H1 (cell line): ENCODE results near the gene SRPK3. TPM values are rescaled to one million over a fixed set of nuclear protein-coding genes. Genes with fewer than 3 reads are reported as not detected.

Experiments
- CTCF ChIA-PET: fragments of 300-600 bp; sonication (Branson Sonifier 250); formaldehyde crosslinking; loops from one replicate; lab custom pipeline; 2021; ENCODE audit not compliant: partially characterized antibody; lab: Charles Lee
- POLR2A ChIA-PET: fragments of 300-600 bp; sonication (Branson Sonifier 250); formaldehyde crosslinking; loops from one replicate; lab custom pipeline; 2021; ENCODE audit warnings: inconsistent platforms; ENCODE audit not compliant: partially characterized antibody; lab: Charles Lee
- DNase-seq, 2 experiments: peaks; one replicate each; pipeline versions ENCODE4 v3.0.0 to v3.0.0-alpha.2; 2010 to 2022; ENCODE audit warnings: low spot score in 2 of 2, low read depth in 1 of 2, mixed read lengths in 1 of 2
- FAIRE-seq: peaks from 2 replicates; lab custom pipeline; 2011; peaks lifted over from hg19 to GRCh38; lab: Jason Lieb, UNC
- H2AFZ ChIP-seq: 2 replicates; pipeline ENCODE4 v1.8.1; 2012; ENCODE audit warnings: low read length, inconsistent platforms
- H2AK5ac ChIP-seq: 2 replicates; pipeline ENCODE4 v1.6.1; 2013; ENCODE audit warnings: low read depth, low read length
- H2BK120ac ChIP-seq: replicated peaks from 2 replicates; pipeline ENCODE3; 2013; ENCODE audit warnings: low read depth, low read length, inconsistent platforms
- H2BK12ac ChIP-seq: 2 replicates; pipeline ENCODE4 v1.6.1; 2013; ENCODE audit warnings: low read depth, low read length
- H2BK15ac ChIP-seq: 2 replicates; pipeline ENCODE4 v1.6.1; 2013; ENCODE audit warnings: low read length
- H2BK20ac ChIP-seq: 2 replicates; pipeline ENCODE4 v1.6.1; 2013; ENCODE audit warnings: low read length
- H2BK5ac ChIP-seq: 2 replicates; pipeline ENCODE4 v1.6.1; 2013; ENCODE audit warnings: low read depth, low read length
- H3K14ac ChIP-seq: 2 replicates; pipeline ENCODE4 v1.6.1; 2013; ENCODE audit warnings: inconsistent platforms; ENCODE audit not compliant: insufficient read length
- H3K18ac ChIP-seq: 2 replicates; pipeline ENCODE4 v1.6.1; 2013; ENCODE audit warnings: low read length; ENCODE audit errors: extremely low read depth
- H3K23ac ChIP-seq: 2 replicates; pipeline ENCODE4 v1.6.1; 2013; ENCODE audit warnings: inconsistent platforms; ENCODE audit not compliant: insufficient read length
- H3K23me2 ChIP-seq: 2 replicates; pipeline ENCODE4 v1.6.1; 2013; ENCODE audit warnings: low read depth, low read length
- H3K27ac ChIP-seq: 2 replicates; pipeline ENCODE4 v1.6.1; 2011; ENCODE audit warnings: low read depth, low read length, inconsistent platforms
- H3K27me3 ChIP-seq, 4 experiments: replicated peaks in 1 of 4; 1 replicate in 1 of 4; 2 replicates in 3 of 4; pipeline versions ENCODE4 v1.6.1 to v1.8.1; 2011 to 2013; ENCODE audit warnings: low read length in 3 of 4, mild to moderate bottlenecking in 3 of 4, inconsistent platforms in 2 of 4, mixed read lengths in 2 of 4, moderate library complexity in 1 of 4; ENCODE audit not compliant: control insufficient read depth in 3 of 4, insufficient read depth in 3 of 4; ENCODE audit errors: extremely low read depth in 1 of 4
- H3K36me3 ChIP-seq, 4 experiments: 2 replicates each; pipeline versions ENCODE4 v1.6.1 to v1.8.1; 2011 to 2013; ENCODE audit warnings: mild to moderate bottlenecking in 4 of 4, low read length in 3 of 4, moderate library complexity in 2 of 4, control low read depth in 1 of 4, inconsistent platforms in 1 of 4; ENCODE audit not compliant: insufficient read depth in 4 of 4, control insufficient read depth in 2 of 4
- H3K4ac ChIP-seq: replicated peaks from 2 replicates; pipeline ENCODE3; 2013; ENCODE audit warnings: low read length, low read depth, mixed read lengths, inconsistent platforms; ENCODE audit not compliant: insufficient read length
- H3K4me1 ChIP-seq, 4 experiments: replicated peaks in 1 of 4; 1 replicate in 1 of 4; 2 replicates in 3 of 4; pipeline versions ENCODE4 v1.6.1 to v1.8.1; 2011 to 2013; ENCODE audit warnings: low read length in 3 of 4, inconsistent platforms in 2 of 4, mixed read lengths in 1 of 4; ENCODE audit not compliant: insufficient read depth in 4 of 4, control insufficient read depth in 3 of 4
- H3K4me2 ChIP-seq, 2 experiments: 2 replicates each; pipeline versions ENCODE4 v1.6.1 to v1.8.1; 2011 to 2013; ENCODE audit warnings: low read depth in 2 of 2, low read length in 2 of 2, control low read depth in 1 of 2, inconsistent platforms in 1 of 2, mild to moderate bottlenecking in 1 of 2; ENCODE audit not compliant: insufficient read depth in 1 of 2
- H3K4me3 ChIP-seq, 4 experiments: fragments of 200-600, 300-600 bp in 1 of 4; sonication (generic), shearing (Covaris generic), sonication (Bioruptor Twin) in 1 of 4; 2 replicates each; pipeline versions ENCODE4 v1.5.1 to v1.8.1; 2011 to 2016; ENCODE audit warnings: low read length in 4 of 4, low read depth in 3 of 4, control low read depth in 2 of 4, inconsistent platforms in 2 of 4, mild to moderate bottlenecking in 2 of 4, mixed read lengths in 1 of 4, moderate library complexity in 1 of 4; ENCODE audit not compliant: insufficient read depth in 2 of 4; ENCODE audit errors: extremely low read depth in 1 of 4
- H3K56ac ChIP-seq: replicated peaks from 2 replicates; pipeline ENCODE3; 2013; ENCODE audit warnings: low read depth, mild to moderate bottlenecking, mixed read lengths, low read length, inconsistent platforms; ENCODE audit not compliant: insufficient read length
- H3K79me1 ChIP-seq: 2 replicates; pipeline ENCODE4 v1.6.1; 2013; ENCODE audit warnings: low read depth, low read length, control low read depth
- H3K79me2 ChIP-seq, 2 experiments: 2 replicates each; pipeline versions ENCODE4 v1.6.1 to v1.8.1; 2012 to 2013; ENCODE audit warnings: low read length in 2 of 2, mild to moderate bottlenecking in 2 of 2, inconsistent platforms in 1 of 2; ENCODE audit not compliant: insufficient read depth in 2 of 2, control insufficient read depth in 1 of 2
- H3K9ac ChIP-seq, 4 experiments: replicated peaks in 1 of 4; 1 replicate in 1 of 4; 2 replicates in 3 of 4; pipeline versions ENCODE4 v1.6.1 to v1.8.1; 2011 to 2013; ENCODE audit warnings: low read depth in 3 of 4, low read length in 3 of 4, control low read depth in 2 of 4, mild to moderate bottlenecking in 2 of 4, moderate library complexity in 2 of 4, inconsistent platforms in 1 of 4; ENCODE audit errors: extremely low read depth in 1 of 4
- H3K9me3 ChIP-seq, 2 experiments: 2 replicates each; pipeline versions ENCODE4 v1.6.1 to v1.8.1; 2012 to 2013; ENCODE audit warnings: mild to moderate bottlenecking in 2 of 2, moderate library complexity in 2 of 2, control low read depth in 1 of 2, inconsistent platforms in 1 of 2, low read depth in 1 of 2, low read length in 1 of 2, mixed read lengths in 1 of 2; ENCODE audit not compliant: insufficient read depth in 2 of 2
- H4K20me1 ChIP-seq, 2 experiments: replicated peaks in 1 of 2; 2 replicates each; pipeline versions ENCODE3 to v1.8.1; 2011 to 2013; ENCODE audit warnings: inconsistent platforms in 2 of 2, low read length in 2 of 2, mild to moderate bottlenecking in 1 of 2; ENCODE audit not compliant: insufficient read depth in 2 of 2, control insufficient read depth in 1 of 2
- H4K5ac ChIP-seq: 2 replicates; pipeline ENCODE4 v1.6.1; 2013; ENCODE audit warnings: low read length, low read depth, mixed read lengths, inconsistent platforms; ENCODE audit not compliant: insufficient read length
- H4K8ac ChIP-seq: 2 replicates; pipeline ENCODE4 v1.8.0; 2013; ENCODE audit warnings: mild to moderate bottlenecking, moderate library complexity, low read length, inconsistent platforms; ENCODE audit not compliant: insufficient read depth; ENCODE audit errors: extremely low read depth
- H4K91ac ChIP-seq: replicated peaks from 2 replicates; pipeline ENCODE3; 2013; ENCODE audit warnings: low read length, mixed read lengths, inconsistent platforms; ENCODE audit not compliant: insufficient read length
- BACH1 ChIP-seq: IDR thresholded peaks from 2 replicates; pipeline ENCODE4 v1.6.1; 2012; ENCODE audit warnings: low read length, improper control_type of control experiment
- E2F6 ChIP-seq: IDR thresholded peaks from 2 replicates; pipeline ENCODE4 v1.6.1; 2012; ENCODE audit warnings: inconsistent platforms
- HDAC2 ChIP-seq, 2 experiments: fragments of 300-600 bp in 1 of 2; sonication (generic) in 1 of 2; IDR thresholded peaks; 2 replicates each; pipeline ENCODE4 v1.6.1; 2011 to 2012; ENCODE audit warnings: low read depth in 2 of 2, low read length in 2 of 2, mild to moderate bottlenecking in 2 of 2, moderate library complexity in 2 of 2, borderline replicate concordance in 1 of 2, inconsistent platforms in 1 of 2
- HDAC6 ChIP-seq: IDR thresholded peaks from one replicate; pipeline ENCODE4 v1.7.1; 2012; ENCODE audit warnings: low read depth, mild to moderate bottlenecking, inconsistent platforms, low read length, moderate library complexity
- MAFK ChIP-seq: IDR thresholded peaks from 2 replicates; pipeline ENCODE4 v1.6.1; 2012; ENCODE audit warnings: low read depth, mild to moderate bottlenecking, improper control_type of control experiment, low read length
- MAX ChIP-seq: IDR thresholded peaks from 2 replicates; pipeline ENCODE4 v1.6.1; 2012; ENCODE audit warnings: inconsistent platforms
- NANOG ChIP-seq: IDR thresholded peaks from 2 replicates; pipeline ENCODE4 v1.6.1; 2011; ENCODE audit warnings: low read length, low read depth, mild to moderate bottlenecking, inconsistent platforms; ENCODE audit not compliant: insufficient read depth, poor library complexity, severe bottlenecking
- RNF2 ChIP-seq: fragments of 200-900, 300-1000 bp; sonication (generic); IDR thresholded peaks from 2 replicates; pipeline ENCODE4 v1.7.1; 2016; ENCODE audit warnings: borderline replicate concordance, low read depth, mild to moderate bottlenecking, antibody characterized with exemption, low read length; ENCODE audit not compliant: poor library complexity, severe bottlenecking; ENCODE audit errors: missing control alignments
- SAP30 ChIP-seq: fragments of 300-600 bp; sonication (generic); IDR thresholded peaks from 2 replicates; pipeline ENCODE4 v1.7.1; 2012; ENCODE audit warnings: low read length, moderate library complexity, mild to moderate bottlenecking, inconsistent platforms; ENCODE audit not compliant: insufficient read depth, insufficient replicate concordance
- SP4 ChIP-seq: IDR thresholded peaks from 2 replicates; pipeline ENCODE4 v1.6.1; 2012; ENCODE audit warnings: low read length, inconsistent platforms
- TCF12 ChIP-seq: IDR thresholded peaks from 2 replicates; pipeline ENCODE4 v1.6.1; 2011; ENCODE audit warnings: low read depth, mild to moderate bottlenecking, low read length
- WGBS, 2 experiments: shearing (Covaris generic) in 1 of 2; methylation state at CpG; one replicate each; pipeline versions ENCODE4 v1.1.6 to v1.1.7; 2013 to 2015; ENCODE audit warnings: low lambda C conversion rate in 2 of 2, mixed read lengths in 2 of 2, inconsistent platforms in 1 of 2, low coverage in 1 of 2, missing lambda C conversion rate in 1 of 2; ENCODE audit not compliant: insufficient replicate concordance in 2 of 2, insufficient coverage in 1 of 2, insufficient read length in 1 of 2; ENCODE audit errors: extremely low coverage in 1 of 2, missing lambda C conversion rate in 1 of 2; 5-methylcytosine and 5-hydroxymethylcytosine counted together
- polyA plus RNA-seq, 7 experiments: library from polyadenylated mRNA; depleted of rRNA in 3 of 7; stranded (reverse) in 5 of 7; unstranded in 2 of 7; fragments of >200 nt in 5 of 7; fragments of 200-250 nt in 2 of 7; gene quantifications; 1 replicate in 5 of 7; 2 replicates in 1 of 7; 4 replicates in 1 of 7; pipeline versions ENCODE4 v1.2.1 to v1.2.3, GENCODE V29; 2011 to 2013; ENCODE audit warnings: missing spikeins in 2 of 7, mixed read lengths in 2 of 7
- total RNA-seq: library from RNA; stranded (reverse); fragmentation: NEBNext Ultra II Directional; extraction: Animal tissue kit (Norgen Biotek cat#: 25700); gene quantifications from 2 replicates; pipeline ENCODE4 v1.2.1, GENCODE V29; 2021

The SRPK3 gene
- total and polyA plus RNA-seq, 2 of the 8 experiments (the other 6 are each of a cell fraction or from before 2014, with no cell fraction given): not detected

- ChIA-PET POLR2A (interaction anchor here (0.8 to 3.6 kb wide), 3 partner anchors 11 to 62 kb away, joined by 3 to 23 read pairs (median 3); no protein-coding TSS in a partner anchor), CTCF (interaction anchor here (1.8 kb wide), 1 partner anchor 29 kb away, joined by 6 read pairs; no protein-coding TSS in a partner anchor)
- Histone ChIP-seq H2AK5ac (no peak overlapping the region), H2AFZ (no peak overlapping the region), H4K91ac (no peak overlapping the region), H2BK120ac (no peak overlapping the region), H3K27me3 (peaks cover 0 to 6% (median 2%) of the 10 kb centered on the region in 4 experiments; a peak in 3 of 7 replicates), H3K23me2 (no peaks in the 10 kb centered on the region), H4K8ac (no peak overlapping the region; the same call in 1 of the 2 replicates), H2BK20ac (no peak overlapping the region), H4K5ac (no peak overlapping the region), H3K14ac (no peak overlapping the region), H2BK12ac (no peak overlapping the region), H3K4me3 (peak overlapping the region; percentile 52 to 78 (median 58)), H3K23ac (no peak overlapping the region), H3K79me1 (no peaks in the 10 kb centered on the region), H2BK15ac (no peak overlapping the region), H3K4me2 (peak overlapping the region; percentile 61 to 75), H3K36me3 (no peaks in the 10 kb centered on the region), H4K20me1 (no peaks in the 10 kb centered on the region), H2BK5ac (peak overlapping the region; percentile 87), H3K56ac (peak overlapping the region; percentile 59), H3K4ac (no peak overlapping the region), H3K79me2 (peaks cover 16 to 47% of the 10 kb centered on the region in 2 experiments; a peak in 3 of 4 replicates), H3K18ac (peak overlapping the region; percentile 90), H3K9me3 (no peaks in the 10 kb centered on the region), H3K27ac (no peak overlapping the region; the same call in 1 of the 2 replicates), H3K4me1 (peaks cover 6 to 22% (median 13%) of the 10 kb centered on the region in 4 experiments; a peak in 6 of 7 replicates), H3K9ac (peak overlapping the region in 2 of 4 experiments; percentile 13 to 24; a peak in 3 of 7 replicates)
- DNase-seq (no peak), FAIRE-seq (no peak)
- WGBS, 2 experiments: no CpG with 5 or more reads among the region's 27 CpGs
- TF ChIP-seq NANOG (no peak), TCF12 (no peak), BACH1 (no peak), SP4 (no peak), E2F6 (no peak), SAP30 (no peak), MAFK (no peak), MAX (no peak), RNF2 (no peak), HDAC2 (IDR thresholded peaks at IDR 0.05; ENCODE audit: borderline replicate concordance in 1 of 2, low read depth in 2 of 2, low read length in 2 of 2) (no peak), HDAC6 (no peak)
These were observed 48.6 kb downstream of the SRPK3 start for GRCh38 chrX:153829549-153829798.
